Stomach (tissue), 4 donors: ENCODE results near the gene JAG2.

Experiments used
- CTCF ChIP-seq, 7 experiments: fragments of 450-650 bp in 4 of 7; fragments of 200-600 bp in 3 of 7; sonication (generic) in 3 of 7; IDR thresholded peaks; one replicate each; pipeline ENCODE4 v1.5.1; 2016 to 2019; ENCODE audit warnings: antibody characterized with exemption in 7 of 7, control low read depth in 2 of 7, mild to moderate bottlenecking in 1 of 7
- POLR2A ChIP-seq, 4 donors: fragments of 450-650 bp; IDR thresholded peaks; one replicate each; pipeline ENCODE4 v1.6.1; 2016; ENCODE audit warnings: antibody characterized with exemption in 4 of 4, control low read depth in 2 of 4, mild to moderate bottlenecking in 1 of 4, moderate library complexity in 1 of 4
- POLR2AphosphoS5 ChIP-seq, 3 donors: sonication (generic); formaldehyde crosslinking; IDR thresholded peaks; one replicate each; pipeline ENCODE4 v1.6.1; 2016; ENCODE audit warnings: antibody characterized with exemption in 3 of 3

DNA sequence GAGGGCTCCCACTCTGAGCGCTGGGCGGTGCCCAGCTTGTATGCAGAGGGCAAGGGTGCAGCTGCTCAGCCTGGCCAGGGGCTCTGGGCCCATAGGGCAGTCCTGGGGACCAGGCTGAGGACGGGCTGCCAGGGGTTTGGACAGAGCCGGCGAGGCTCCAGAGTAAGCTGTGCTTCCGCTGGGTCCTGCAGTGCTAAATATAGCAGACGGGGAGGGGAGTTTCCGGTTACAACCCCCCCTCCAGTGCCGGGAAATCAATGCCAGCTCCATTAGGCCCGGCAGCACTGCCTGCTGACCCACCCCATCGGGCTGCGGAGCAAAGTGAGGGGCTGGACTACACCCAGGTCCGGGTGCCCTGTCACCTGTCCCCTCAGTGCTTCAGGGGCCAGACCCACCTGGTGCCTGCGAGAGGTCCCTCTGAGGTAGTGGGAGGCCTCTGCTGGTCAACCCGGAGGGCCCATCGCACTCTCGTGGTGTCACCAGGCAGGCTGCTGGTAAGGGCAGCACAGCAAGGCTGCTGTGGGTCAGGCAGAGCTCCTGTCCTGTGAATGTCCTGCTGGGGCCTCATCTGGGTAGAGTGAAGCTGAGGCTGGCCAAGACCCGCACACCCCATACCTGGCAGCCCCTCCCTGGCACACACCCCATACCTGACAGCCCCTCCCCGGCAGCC is 2.6 kb upstream of the JAG2 start:
- TF ChIP-seq CTCF (IDR thresholded peaks at IDR 0.05) (no peak), POLR2A (IDR thresholded peaks at IDR 0.05) (no peak), POLR2AphosphoS5 (IDR thresholded peaks at IDR 0.05) (no peak)
